ENCODE data around the gene RNU6-9. TPM values are rescaled to one million over a fixed set of nuclear protein-coding genes. Genes with fewer than 3 reads are reported as not detected.
A peak's percentile ranks its signal among the peaks of the same experiment; 100 is the strongest.

Gene RNU6-9
- total and polyA plus RNA-seq, 2 donors (not counting 1 experiment from before 2014, with no cell fraction given) = not detected

DNA sequence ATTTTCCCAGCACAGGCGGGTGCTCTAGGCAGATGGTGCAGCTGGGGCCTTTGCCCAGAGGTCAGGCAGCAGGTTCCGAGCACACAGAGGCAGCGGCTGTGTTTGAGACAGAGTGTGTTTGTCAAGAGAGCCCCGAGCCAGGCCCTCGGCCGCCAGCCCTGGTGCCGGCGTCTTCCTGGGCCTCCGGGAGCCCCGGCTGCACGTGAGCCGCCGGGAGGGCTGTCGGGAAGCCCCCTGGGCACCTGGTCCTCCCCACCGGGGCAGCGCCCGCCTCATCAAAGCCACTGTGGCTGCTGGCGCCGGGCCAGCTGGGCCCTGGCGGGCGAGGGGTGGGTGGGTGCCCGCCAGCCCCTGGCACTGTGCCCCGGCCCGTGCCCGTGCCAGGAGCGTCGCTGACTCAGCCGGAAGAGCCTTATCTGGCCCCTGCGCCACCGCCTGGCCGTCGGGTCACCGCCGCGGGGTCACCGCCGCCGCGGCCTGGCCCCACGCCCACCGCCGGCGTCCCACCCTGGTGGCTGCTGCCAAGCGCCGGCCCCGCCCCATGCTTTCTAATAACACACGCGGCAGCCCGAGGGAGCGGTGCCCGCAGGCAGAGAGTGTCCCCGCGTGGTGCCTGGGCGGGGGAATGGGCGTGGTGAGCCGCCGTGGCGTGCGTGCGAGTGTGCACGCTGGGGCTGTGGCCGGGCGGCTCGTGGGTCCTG lies 47.5 kb downstream of the RNU6-9 start:
- POLR2A ChIA-PET = interaction anchor here (0.7 to 1.0 kb wide), 3 partner anchors 8 to 17 kb away, joined by 3 to 4 read pairs (median 3); no protein-coding TSS in a partner anchor

More for the DNA sequence above, 47.5 kb downstream of the RNU6-9 start:
- H3K36me3 ChIP-seq (replicated peaks in 1 of 2; ENCODE audit: control extremely low read depth in 1 of 2, control insufficient read depth in 1 of 2, extremely low read depth in 1 of 2, insufficient read depth in 2 of 2, low read length in 1 of 2) = peaks cover 2 to 3% of the 10 kb centered on the region in 2 experiments
- H3K27me3 ChIP-seq (replicated peaks in 1 of 4; ENCODE audit: control extremely low read depth in 1 of 4, control insufficient read depth in 3 of 4, insufficient read depth in 4 of 4, low read length in 3 of 4) = no peaks in the 10 kb centered on the region
- TF ChIP-seq, protein P1, sequence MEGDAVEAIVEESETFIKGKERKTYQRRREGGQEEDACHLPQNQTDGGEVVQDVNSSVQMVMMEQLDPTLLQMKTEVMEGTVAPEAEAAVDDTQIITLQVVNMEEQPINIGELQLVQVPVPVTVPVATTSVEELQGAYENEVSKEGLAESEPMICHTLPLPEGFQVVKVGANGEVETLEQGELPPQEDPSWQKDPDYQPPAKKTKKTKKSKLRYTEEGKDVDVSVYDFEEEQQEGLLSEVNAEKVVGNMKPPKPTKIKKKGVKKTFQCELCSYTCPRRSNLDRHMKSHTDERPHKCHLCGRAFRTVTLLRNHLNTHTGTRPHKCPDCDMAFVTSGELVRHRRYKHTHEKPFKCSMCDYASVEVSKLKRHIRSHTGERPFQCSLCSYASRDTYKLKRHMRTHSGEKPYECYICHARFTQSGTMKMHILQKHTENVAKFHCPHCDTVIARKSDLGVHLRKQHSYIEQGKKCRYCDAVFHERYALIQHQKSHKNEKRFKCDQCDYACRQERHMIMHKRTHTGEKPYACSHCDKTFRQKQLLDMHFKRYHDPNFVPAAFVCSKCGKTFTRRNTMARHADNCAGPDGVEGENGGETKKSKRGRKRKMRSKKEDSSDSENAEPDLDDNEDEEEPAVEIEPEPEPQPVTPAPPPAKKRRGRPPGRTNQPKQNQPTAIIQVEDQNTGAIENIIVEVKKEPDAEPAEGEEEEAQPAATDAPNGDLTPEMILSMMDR (IDR thresholded peaks at IDR 0.05) = no peak
- TF ChIP-seq EZH2 (IDR thresholded peaks at IDR 0.05; ENCODE audit: borderline replicate concordance, insufficient read depth, low read depth, low read length, poor library complexity, severe bottlenecking) = no peak
- Mint-ChIP-seq H3K27me3 (no peaks in the 10 kb centered on the region), H3K4me1 (peaks cover 39% of the 10 kb centered on the region), H3K4me3 (peak overlapping the region; percentile 86), H3K27ac (peak overlapping the region; percentile 81), H3K9me3 (ENCODE audit: insufficient read depth) (peaks cover 2% of the 10 kb centered on the region)
- intact Hi-C loops (cut with micrococcal nuclease) = loop anchor here (1.0 kb wide), 1 partner anchor 15 kb away; no protein-coding TSS in a partner anchor
- peak overlapping the region; percentile 3 to 77 for H3K27ac ChIP-seq (ENCODE audit: low read length in 2 of 2)
- WGBS (ENCODE audit: insufficient coverage) = 1% methylated on average over 64 of the region's 64 CpGs
- DNase-seq = peak; percentile 84
- H3K4me1 ChIP-seq (ENCODE audit: control insufficient read depth in 2 of 2, insufficient read depth in 2 of 2, low read length in 2 of 2) = peaks cover 19 to 36% of the 10 kb centered on the region in 2 donors
- peaks cover 42% of the 10 kb centered on the region for H3K79me2 ChIP-seq (ENCODE audit: control insufficient read depth, insufficient read depth, low read length)
- CTCF ChIA-PET = interaction anchor here (3.1 kb wide), 1 partner anchor 17 kb away, joined by 16 read pairs; no protein-coding TSS in a partner anchor
- peak; percentile 69 for ATAC-seq (ENCODE audit: low read depth)
- H3K4me3 ChIP-seq (ENCODE audit: control extremely low read depth in 1 of 5, extremely low read depth in 1 of 5, insufficient read depth in 1 of 5, low read depth in 2 of 5, low read length in 4 of 5) = peak overlapping the region in 4 of 5 experiments; percentile 23 to 60 (median 48)
- H3K9me3 ChIP-seq (ENCODE audit: control extremely low read depth in 1 of 3, control insufficient read depth in 2 of 3, insufficient read depth in 1 of 3, low read length in 2 of 3) = peaks cover 0 to 22% (median 3%) of the 10 kb centered on the region in 3 donors
- peak overlapping the region; percentile 96 for H3K4me2 ChIP-seq (replicated peaks; ENCODE audit: low read depth, low read length, poor library complexity, severe bottlenecking)
- peaks cover 25% of the 10 kb centered on the region for H4K20me1 ChIP-seq (ENCODE audit: control insufficient read depth, insufficient read depth, low read length, poor library complexity, severe bottlenecking)
- H3K9ac ChIP-seq (ENCODE audit: low read length) = peak overlapping the region; percentile 66
- H2AFZ ChIP-seq (ENCODE audit: insufficient read depth, low read depth, low read length, poor library complexity, severe bottlenecking) = peak overlapping the region; percentile 72

Measured in B cell (primary cell).